Measurements from ENCODE around the gene CDKAL1.

Gene CDKAL1

GRCh38 chr6:20684474-20684873 is 150.2 kb downstream of the CDKAL1 start:
- no peak for DNase-seq

- DNase-seq = peak; percentile 26
Observed at GRCh38 chr6:20686142-20686541, 151.9 kb downstream of the CDKAL1 start.

GRCh38 chr6:20687494-20687893 is 153.2 kb downstream of the CDKAL1 start:
- no peak for DNase-seq

GRCh38 chr6:20688710-20689500 is 154.6 kb downstream of the CDKAL1 start:
- DNase-seq = no peak

GRCh38 chr6:20691185-20691584 is 156.9 kb downstream of the CDKAL1 start:
- DNase-seq = peak; percentile 67

- DNase-seq = no peak
Observed at GRCh38 chr6:20692023-20692422, 157.8 kb downstream of the CDKAL1 start.

- no peak for DNase-seq
Observed at GRCh38 chr6:20693466-20694063, 159.3 kb downstream of the CDKAL1 start.

- no peak for DNase-seq
Observed at GRCh38 chr6:20696676-20697075, 162.4 kb downstream of the CDKAL1 start.

GRCh38 chr6:20698675-20699074 is 164.4 kb downstream of the CDKAL1 start:
- DNase-seq = no peak

GRCh38 chr6:20699402-20699801 is 165.1 kb downstream of the CDKAL1 start:
- peak; percentile 45 for DNase-seq

- no peak for DNase-seq
Observed at GRCh38 chr6:20700375-20700774, 166.1 kb downstream of the CDKAL1 start.

- no peak for DNase-seq
Observed at GRCh38 chr6:20702366-20702765, 168.1 kb downstream of the CDKAL1 start.

GRCh38 chr6:20703049-20703448 is 168.8 kb downstream of the CDKAL1 start:
- no peak for DNase-seq

- no peak for DNase-seq
Observed at GRCh38 chr6:20704325-20705025, 170.2 kb downstream of the CDKAL1 start.

GRCh38 chr6:20705741-20706140 is 171.5 kb downstream of the CDKAL1 start:
- peak; percentile 22 for DNase-seq

- DNase-seq = peak; percentile 17
Observed at GRCh38 chr6:20706238-20706938, 172.1 kb downstream of the CDKAL1 start.

GRCh38 chr6:20706939-20707485 is 172.8 kb downstream of the CDKAL1 start:
- DNase-seq = no peak

GRCh38 chr6:20707870-20708269 is 173.6 kb downstream of the CDKAL1 start:
- DNase-seq = no peak

GRCh38 chr6:20708367-20709124 is 174.3 kb downstream of the CDKAL1 start:
- no peak for DNase-seq

- DNase-seq = no peak
Observed at GRCh38 chr6:20709451-20709850, 175.2 kb downstream of the CDKAL1 start.

- DNase-seq = no peak
Observed at GRCh38 chr6:20710341-20710740, 176.1 kb downstream of the CDKAL1 start.

GRCh38 chr6:20711518-20711917 is 177.3 kb downstream of the CDKAL1 start:
- no peak for DNase-seq

Data from NCI-H510A (cell line).